ENCODE results near the gene DAO.

The DAO gene

DNA sequence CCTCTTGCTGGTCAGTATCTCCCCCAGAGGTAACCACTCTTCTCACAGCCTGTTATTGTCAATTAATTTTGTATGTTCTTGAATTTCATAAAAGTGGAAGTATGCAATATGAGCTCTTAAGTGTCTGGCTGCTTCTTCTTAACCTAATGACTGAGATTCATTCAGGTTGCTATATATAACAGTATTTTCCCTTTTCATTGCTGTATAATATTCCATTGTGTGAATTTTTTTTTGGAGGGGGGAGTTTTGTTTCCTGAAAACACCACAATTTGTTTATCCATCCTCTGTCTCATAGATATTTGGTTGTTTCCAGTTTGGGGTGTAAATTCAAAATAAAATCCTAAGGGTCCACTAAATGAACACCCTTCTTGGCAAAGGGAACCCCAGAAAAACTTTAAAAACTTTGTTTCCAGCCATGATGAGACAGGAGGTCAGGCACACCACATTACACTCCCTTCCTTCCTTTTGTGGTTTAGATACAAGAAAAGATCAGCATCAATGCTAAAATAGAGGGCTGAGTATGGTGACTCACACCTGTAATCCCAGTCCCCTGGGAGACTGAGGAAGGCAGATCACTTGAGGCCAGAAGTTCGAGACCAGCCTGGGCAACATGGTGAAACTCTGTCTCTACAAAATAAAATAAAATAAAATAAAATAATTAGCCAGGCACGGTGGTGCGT, 4.1 kb upstream of the DAO start:
- no peak overlapping the region for H3K4me3 ChIP-seq (ENCODE audit: low read depth, low read length)
- DNase-seq (ENCODE audit: low read depth, low spot score): no peak
- ChIA-PET POLR2A (no interaction called here), CTCF (interaction anchor here (1.5 kb wide), 1 partner anchor 8 kb away, joined by 4 read pairs; no protein-coding TSS in a partner anchor)
- TF ChIP-seq, protein P1, sequence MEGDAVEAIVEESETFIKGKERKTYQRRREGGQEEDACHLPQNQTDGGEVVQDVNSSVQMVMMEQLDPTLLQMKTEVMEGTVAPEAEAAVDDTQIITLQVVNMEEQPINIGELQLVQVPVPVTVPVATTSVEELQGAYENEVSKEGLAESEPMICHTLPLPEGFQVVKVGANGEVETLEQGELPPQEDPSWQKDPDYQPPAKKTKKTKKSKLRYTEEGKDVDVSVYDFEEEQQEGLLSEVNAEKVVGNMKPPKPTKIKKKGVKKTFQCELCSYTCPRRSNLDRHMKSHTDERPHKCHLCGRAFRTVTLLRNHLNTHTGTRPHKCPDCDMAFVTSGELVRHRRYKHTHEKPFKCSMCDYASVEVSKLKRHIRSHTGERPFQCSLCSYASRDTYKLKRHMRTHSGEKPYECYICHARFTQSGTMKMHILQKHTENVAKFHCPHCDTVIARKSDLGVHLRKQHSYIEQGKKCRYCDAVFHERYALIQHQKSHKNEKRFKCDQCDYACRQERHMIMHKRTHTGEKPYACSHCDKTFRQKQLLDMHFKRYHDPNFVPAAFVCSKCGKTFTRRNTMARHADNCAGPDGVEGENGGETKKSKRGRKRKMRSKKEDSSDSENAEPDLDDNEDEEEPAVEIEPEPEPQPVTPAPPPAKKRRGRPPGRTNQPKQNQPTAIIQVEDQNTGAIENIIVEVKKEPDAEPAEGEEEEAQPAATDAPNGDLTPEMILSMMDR (IDR thresholded peaks at IDR 0.05; ENCODE audit: insufficient read depth, low read length, missing control alignments): no peak

DNA sequence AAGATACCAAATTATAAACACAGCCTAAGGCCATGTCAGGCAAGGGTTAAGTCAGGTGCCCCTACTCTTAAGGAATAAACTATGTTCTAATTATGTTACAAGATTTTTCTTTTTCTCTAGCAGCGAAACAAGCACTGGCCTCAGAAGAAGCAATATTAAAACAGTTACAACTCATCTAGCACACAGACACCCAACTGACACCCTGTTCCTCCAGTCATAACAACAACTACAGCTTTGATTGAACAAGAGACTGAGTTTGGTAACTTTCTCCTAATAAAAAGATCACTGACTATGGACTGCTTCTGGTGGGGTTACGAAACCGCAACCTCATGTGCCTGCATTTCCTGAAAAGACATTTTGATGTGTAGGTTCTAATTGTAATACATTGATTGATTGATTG, 3.3 kb upstream of the DAO start:
- TF ChIP-seq, protein P1 (IDR thresholded peaks at IDR 0.05; ENCODE audit: insufficient read depth, low read length, missing control alignments): no peak
- CTCF ChIA-PET: no interaction called here
- POLR2A ChIA-PET: no interaction called here

DNA sequence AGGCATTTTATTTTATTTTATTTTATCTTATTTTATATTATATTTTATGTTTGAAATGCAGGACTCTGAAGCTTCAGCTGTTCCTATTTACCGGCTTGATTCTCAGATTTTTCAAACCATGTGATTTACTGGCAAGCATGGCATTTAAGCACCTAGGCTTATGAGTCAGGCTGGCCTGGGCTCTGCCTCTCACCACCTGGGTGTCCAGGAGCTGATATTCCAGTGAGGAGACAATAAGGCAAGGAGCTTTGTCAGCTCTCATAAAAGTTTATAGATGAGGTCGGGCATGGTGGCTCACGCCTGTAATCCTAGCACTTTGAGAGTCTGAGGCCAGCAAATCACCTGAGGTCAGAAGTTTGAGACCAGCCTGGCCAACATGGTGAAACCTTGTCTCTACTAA, 2.1 kb downstream of the DAO start:
- no peak overlapping the region for H3K4me3 ChIP-seq (ENCODE audit: low read depth, low read length)
- ChIA-PET POLR2A (no interaction called here), CTCF (interaction anchor here (0.9 kb wide), 1 partner anchor 53 kb away, joined by 3 read pairs; no protein-coding TSS in a partner anchor)
- TF ChIP-seq, protein P1 (IDR thresholded peaks at IDR 0.05; ENCODE audit: insufficient read depth, low read length, missing control alignments): no peak
- DNase-seq (ENCODE audit: low read depth, low spot score): no peak

More for the DNA sequence above, 3.3 kb upstream of the DAO start:
- no peak for DNase-seq (ENCODE audit: low read depth, low spot score)
- H3K4me3 ChIP-seq (ENCODE audit: low read depth, low read length): no peak overlapping the region

DNA sequence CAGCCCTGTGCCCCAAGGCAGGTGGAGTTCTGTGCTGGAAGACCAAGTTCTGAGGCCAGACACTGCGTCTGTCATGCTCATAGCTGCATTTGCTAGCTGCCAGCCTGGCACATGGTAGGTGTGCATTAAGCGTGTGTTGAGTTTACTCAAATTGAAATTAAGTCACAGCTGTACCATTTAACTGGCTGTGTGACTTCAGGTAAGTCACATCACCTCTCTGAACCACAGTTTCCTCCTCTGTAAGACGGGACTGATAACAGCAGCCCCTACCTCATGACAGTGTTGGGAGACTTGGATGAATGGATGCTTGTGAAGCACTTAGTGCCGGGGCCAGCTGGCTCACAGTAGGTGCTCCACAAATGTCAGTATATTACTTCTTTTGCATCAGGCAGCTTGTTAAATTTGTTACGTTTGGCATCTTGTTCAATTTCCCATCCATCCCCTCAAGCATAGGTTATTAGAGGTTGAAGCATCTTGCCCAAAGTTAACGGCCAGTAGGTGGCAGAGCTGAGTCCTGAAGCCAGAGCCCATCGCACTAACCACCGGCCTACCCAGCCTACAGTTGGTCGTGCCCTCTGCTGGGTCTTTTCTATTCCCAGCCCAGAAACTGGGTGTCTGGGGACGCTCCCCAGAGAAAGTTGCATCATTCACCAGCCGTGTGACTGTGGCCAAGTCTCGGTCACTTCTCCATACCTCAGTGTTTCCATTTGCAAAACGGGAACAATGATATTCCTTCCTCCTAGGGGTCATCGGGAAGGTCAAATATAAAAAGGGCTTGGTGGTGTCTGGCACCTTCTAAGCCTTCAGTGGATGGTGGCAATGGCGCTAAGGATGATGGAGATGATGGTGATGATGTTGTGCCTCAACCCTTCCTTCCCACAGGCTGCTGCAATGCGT, 4.5 kb downstream of the DAO start:
- CTCF ChIA-PET: interaction anchor here (0.6 to 3.1 kb wide), 13 partner anchors 9 to 488 kb away, joined by 3 to 16 read pairs (median 4); no protein-coding TSS in a partner anchor
- TF ChIP-seq, protein P1 (IDR thresholded peaks at IDR 0.05; ENCODE audit: insufficient read depth, low read length, missing control alignments): peak; percentile 39
- H3K4me3 ChIP-seq (ENCODE audit: low read depth, low read length): no peak overlapping the region
- no peak for DNase-seq (ENCODE audit: low read depth, low spot score)
- POLR2A ChIA-PET: no interaction called here

DNA sequence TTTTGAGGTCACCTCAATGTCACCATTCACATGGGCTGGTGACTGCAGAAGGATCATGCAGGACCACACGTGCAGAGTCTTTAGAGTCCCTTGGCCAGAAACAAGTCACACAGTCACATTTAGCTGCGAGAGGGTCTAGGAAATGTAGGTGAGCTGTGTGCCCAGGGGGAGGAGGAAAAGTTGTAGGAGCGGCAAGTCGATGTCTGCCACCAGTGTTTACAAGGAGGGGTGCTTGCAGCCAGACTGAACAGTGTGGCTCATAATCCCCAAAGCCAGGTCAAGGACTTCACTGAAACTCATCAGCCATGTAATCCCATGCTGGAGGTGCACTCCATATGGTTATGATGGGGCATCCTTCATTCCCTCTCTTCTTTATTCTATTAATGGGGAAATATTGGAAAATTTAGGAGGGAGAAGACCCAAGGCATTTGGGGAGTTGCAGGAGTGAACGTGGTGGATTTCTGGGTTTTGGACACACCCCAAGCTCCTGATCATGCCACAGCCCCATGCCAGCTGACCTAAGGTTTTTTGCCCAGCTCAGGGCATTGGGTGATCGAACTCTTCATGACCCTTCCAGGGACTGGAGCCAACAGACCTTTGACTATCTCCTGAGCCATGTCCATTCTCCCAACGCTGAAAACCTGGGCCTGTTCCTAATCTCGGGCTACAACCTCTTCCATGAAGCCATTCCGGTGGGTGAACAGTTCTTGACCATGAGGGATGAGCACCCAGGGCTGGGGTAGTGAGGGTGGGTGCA, 7.2 kb downstream of the DAO start:
- ChIA-PET POLR2A (no interaction called here), CTCF (no interaction called here)
- H3K4me3 ChIP-seq (ENCODE audit: low read depth, low read length): no peak overlapping the region
- no peak for DNase-seq (ENCODE audit: low read depth, low spot score)
- TF ChIP-seq, protein P1 (IDR thresholded peaks at IDR 0.05; ENCODE audit: insufficient read depth, low read length, missing control alignments): no peak

Measured in AG04449 (cell line).